Activated T-cell treated with anti-CD3 and anti-CD28 coated beads for 24 hours (primary cell): ENCODE data around the gene AGAP5.
"Not testable (repeated sequence)": the region's sequence is repeated elsewhere in the genome, so short reads cannot be mapped to it uniquely, and the experiment has no call there.

Experiments used
- DNase-seq: peaks from one replicate; pipeline ENCODE4 v3.0.0-alpha.2; 2020; ENCODE audit warnings: low read depth

Gene AGAP5

GRCh38 chr10:73714483-73714882 is 16.6 kb upstream of the AGAP5 start:
- DNase-seq: not testable (repeated sequence)

GRCh38 chr10:73713912-73714311 is 16.0 kb upstream of the AGAP5 start:
- not testable (repeated sequence) for DNase-seq

- not testable (repeated sequence) for DNase-seq
These were observed 13.8 kb upstream of the AGAP5 start for GRCh38 chr10:73711683-73712082.

- DNase-seq: not testable (repeated sequence)
These were observed 10.2 kb upstream of the AGAP5 start for GRCh38 chr10:73708122-73708521.

- not testable (repeated sequence) for DNase-seq
These were observed 9.7 kb upstream of the AGAP5 start for GRCh38 chr10:73707628-73708027.

GRCh38 chr10:73706488-73706887 is 8.6 kb upstream of the AGAP5 start:
- not testable (repeated sequence) for DNase-seq

GRCh38 chr10:73705506-73706072 is 7.7 kb upstream of the AGAP5 start:
- DNase-seq: not testable (repeated sequence)

GRCh38 chr10:73703924-73704323 is 6.0 kb upstream of the AGAP5 start:
- DNase-seq: not testable (repeated sequence)

GRCh38 chr10:73698819-73699218 is 910 bp upstream of the AGAP5 start:
- DNase-seq: not testable (repeated sequence)

GRCh38 chr10:73695302-73695701 is 2.6 kb downstream of the AGAP5 start:
- not testable (repeated sequence) for DNase-seq

GRCh38 chr10:73690755-73691154 is 7.2 kb downstream of the AGAP5 start:
- DNase-seq: not testable (repeated sequence)

GRCh38 chr10:73689596-73689995 is 8.3 kb downstream of the AGAP5 start:
- DNase-seq: not testable (repeated sequence)

GRCh38 chr10:73687641-73688040 is 10.3 kb downstream of the AGAP5 start:
- not testable (repeated sequence) for DNase-seq

GRCh38 chr10:73674546-73674945 is 23.4 kb downstream of the AGAP5 start:
- DNase-seq: not testable (repeated sequence)

- DNase-seq: not testable (repeated sequence)
These were observed 29.5 kb downstream of the AGAP5 start for GRCh38 chr10:73668378-73668777.

- not testable (repeated sequence) for DNase-seq
These were observed 31.6 kb downstream of the AGAP5 start for GRCh38 chr10:73666153-73666809.

GRCh38 chr10:73665581-73665980 is 32.3 kb downstream of the AGAP5 start:
- not testable (repeated sequence) for DNase-seq

GRCh38 chr10:73664156-73665040 is 33.5 kb downstream of the AGAP5 start:
- not testable (repeated sequence) for DNase-seq

- not testable (repeated sequence) for DNase-seq
These were observed 34.3 kb downstream of the AGAP5 start for GRCh38 chr10:73663621-73664020.

- not testable (repeated sequence) for DNase-seq
These were observed 35.2 kb downstream of the AGAP5 start for GRCh38 chr10:73662705-73663104.

GRCh38 chr10:73655990-73656298 is 42.0 kb downstream of the AGAP5 start, which contains the start of gene SYNPO2L:
TSS of gene SYNPO2L (minus strand) at chr10:73656029. CDS start at chr10:73655922, 107 bp downstream.
- no peak for DNase-seq

- no peak for DNase-seq
These were observed 42.5 kb downstream of the AGAP5 start for GRCh38 chr10:73655257-73655989.
